ENCODE data around the gene SNN.

SNN gene

DNA sequence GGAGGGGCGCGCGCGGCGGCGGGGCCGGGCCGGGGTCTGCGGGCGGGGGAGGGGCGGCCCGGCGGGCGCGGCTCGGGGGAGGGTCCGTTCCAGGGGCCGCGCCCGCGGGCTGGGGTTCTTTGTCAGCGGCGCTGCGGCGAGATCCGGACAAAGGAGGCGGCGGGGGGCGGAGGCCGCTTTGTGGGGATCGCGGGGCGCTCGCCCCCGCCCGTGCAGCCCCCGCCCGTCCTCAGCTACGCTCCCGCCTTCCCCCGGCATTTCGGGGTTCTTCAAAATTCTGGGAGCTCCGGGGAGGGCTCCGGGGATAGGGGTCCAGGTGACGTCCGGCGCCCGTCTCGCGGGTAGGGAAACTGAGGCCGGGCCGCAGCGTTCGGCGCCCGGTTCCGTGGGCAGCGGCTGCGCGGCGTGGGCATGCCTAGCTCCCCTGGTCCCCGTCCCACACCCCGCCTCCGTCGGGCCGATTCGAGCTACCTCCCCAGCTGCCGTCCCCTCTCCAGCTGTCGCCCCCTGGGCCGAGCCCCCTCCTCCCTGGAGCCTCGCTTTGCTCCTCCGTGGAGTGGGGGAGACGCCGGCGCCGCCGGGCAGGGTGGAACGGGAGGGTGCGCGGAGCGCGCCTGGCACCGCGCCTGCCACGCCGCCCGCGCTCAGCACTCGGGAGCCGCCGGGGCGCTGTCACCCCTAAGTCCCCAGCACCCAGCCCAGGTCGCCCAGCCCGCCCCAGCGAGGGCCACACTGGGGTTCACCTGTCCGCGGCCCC, 546 bp downstream of the SNN start:
- DNase-seq, result no peak

DNA sequence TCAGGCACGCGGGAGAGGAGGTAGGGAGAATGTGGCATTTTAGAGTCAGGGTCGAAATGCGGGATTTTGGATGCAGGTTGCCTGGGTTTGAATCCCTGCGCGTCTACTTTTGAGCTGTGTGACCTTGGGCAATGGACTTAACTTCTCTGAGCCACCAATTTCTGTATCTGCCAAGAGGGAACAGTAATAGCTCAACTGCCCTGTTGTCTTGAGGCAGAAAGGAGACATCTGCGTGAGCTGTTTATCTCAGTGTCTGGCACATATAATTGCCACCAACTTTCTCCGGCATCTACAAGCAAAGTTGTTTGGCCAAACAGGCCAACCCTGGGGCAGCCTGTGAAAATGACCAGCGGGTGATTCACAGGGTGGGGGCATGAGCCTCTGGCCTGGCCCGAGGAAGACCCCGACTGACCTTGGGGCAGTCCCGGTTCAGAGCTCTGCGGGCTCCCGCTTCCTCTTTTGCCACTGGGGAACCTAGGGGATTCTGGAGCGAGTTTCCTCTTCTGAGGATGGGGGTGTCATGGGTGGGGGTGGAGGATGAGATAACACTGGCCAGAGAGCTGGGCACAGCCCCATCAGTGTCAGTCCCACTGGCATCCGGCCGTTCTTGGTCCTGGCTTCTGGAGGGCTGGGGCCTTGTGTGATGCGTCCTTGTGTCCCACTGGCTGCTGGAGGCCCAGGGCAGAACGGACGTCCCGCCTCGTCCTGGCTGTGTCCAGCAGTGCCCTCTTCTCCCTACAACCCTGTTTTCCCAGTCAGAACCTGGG, 1.3 kb downstream of the SNN start:
- DNase-seq, result peak; percentile 17

DNA sequence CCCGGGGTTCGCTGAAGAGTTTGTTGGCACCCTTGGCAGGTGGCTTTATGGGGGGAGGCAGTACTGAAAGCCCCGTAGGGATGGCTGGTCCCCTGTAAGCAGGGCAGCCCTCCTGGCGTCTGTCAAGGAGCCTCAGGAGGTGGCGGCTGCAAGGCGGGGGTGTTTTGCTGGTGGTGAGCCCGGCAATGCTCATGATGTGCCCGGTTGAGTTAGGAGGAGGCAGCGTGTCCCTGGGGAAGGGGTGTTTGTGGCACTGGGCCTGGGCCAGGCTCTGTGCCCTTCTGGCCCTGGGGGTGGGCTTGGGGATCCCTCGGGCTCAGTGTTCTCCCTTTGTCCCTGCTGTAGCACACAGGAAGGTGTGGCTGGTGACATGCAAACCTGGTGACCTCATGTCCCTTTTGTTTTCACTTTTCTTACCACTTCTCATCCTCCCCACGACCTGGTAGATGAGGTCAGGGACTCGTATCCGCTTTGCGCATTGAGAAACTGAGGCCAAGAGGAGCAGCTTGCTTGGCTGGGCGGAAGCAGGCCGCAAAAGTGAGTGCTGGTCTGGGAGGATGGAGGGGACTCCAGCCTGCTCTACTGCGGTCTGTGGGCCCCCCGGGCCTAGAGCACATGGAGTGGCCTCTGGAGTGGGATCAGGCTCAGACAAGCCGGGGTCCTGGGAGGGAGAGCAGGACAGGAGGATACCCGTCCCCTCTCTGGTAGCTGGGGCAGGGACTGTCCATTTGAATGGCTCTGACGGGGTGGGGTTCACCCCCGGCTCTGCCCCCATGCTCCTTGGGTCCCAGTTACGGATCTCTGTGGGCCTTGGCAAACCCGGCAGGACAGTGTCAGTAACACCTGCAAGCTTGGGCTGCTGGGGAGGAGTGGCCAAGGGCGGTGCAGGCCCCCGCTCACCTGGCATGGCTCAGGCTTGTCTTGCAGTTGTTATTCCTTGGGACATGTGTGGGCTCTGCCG, 2.2 kb downstream of the SNN start:
- peak; percentile 50 for DNase-seq

DNA sequence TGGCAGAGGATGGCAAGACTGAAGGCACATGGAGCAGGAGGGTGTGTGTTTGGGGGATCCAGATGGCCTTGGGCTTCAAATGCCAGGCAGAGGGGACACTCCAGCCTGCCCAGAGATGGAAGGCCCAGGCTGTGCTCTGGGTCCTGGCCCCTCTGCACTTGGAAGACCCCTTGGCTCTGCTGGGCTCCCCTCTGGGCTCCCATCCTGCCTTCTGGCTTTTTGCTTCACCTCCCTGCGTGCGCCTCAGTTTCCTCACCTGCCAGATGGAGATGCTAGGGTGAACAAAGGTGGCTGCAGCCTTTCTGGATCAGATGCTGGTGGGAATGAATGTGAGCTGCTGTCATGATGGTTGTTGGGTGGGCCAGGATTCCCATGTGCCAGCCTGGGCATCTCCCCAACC, 3.0 kb downstream of the SNN start:
- DNase-seq, result no peak

DNA sequence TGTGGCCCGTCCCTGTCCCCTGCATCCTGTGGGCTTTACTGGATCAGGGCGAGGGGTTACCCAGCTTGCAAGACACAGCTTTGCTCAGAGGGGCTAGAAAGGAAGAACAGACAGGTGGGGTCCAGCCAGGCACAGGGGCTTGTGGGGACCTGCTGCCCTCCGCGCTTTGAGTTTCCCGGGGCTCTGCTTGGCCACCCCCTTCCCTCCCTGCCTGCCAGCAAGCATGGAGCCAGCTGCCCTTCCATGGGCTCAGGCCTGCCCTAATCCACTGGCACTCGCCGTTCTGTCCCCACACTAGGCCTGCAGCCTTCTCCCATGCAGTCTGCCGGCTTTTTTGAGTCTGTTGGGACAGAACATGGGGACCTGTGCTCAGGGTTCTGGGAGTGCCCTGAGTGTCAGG, 3.4 kb downstream of the SNN start:
- no peak for DNase-seq

DNA sequence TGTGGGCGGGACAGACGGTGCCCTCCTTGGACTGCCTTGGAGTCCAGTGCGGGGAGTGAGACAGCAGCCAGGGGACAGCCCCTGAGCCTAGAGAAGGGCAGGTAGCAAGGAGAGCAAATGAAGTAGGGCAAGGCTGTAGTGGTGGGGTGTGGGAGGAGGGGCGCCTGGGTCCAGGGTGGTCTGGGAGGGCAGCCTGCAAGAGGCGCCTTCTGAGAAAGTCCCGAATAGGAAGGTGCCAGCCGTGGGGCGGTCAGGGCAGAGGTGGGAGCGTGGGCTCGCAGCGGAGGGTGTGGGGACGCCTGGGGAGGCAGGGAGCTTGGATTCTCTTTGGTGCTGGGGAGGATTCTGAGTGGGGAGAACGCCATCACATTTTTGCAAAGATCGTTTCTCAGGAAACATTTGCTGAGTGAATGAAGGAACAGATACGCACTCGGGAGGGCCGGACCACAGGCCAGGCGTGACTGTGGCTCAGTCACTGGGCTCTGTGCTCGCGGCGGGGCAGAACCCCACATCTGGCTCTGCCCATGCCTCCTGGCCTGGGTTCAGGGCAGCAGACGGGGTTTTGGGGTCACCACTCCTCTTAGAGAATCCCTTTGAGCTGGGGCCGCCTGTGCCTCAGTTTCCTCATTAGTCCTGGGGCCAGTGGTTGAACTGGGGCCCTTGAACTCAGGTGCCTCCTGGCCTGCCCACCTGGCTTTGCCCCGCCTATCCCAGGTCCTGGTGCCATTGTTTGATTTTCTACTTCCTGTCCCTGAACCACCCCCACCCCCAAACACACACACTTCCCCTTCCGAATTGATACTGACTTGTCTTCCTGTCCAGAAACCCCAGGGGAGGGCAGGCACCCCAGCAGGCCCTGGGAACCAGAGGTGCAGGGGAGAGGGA, 4.2 kb downstream of the SNN start:
- peak; percentile 56 for DNase-seq

DNA sequence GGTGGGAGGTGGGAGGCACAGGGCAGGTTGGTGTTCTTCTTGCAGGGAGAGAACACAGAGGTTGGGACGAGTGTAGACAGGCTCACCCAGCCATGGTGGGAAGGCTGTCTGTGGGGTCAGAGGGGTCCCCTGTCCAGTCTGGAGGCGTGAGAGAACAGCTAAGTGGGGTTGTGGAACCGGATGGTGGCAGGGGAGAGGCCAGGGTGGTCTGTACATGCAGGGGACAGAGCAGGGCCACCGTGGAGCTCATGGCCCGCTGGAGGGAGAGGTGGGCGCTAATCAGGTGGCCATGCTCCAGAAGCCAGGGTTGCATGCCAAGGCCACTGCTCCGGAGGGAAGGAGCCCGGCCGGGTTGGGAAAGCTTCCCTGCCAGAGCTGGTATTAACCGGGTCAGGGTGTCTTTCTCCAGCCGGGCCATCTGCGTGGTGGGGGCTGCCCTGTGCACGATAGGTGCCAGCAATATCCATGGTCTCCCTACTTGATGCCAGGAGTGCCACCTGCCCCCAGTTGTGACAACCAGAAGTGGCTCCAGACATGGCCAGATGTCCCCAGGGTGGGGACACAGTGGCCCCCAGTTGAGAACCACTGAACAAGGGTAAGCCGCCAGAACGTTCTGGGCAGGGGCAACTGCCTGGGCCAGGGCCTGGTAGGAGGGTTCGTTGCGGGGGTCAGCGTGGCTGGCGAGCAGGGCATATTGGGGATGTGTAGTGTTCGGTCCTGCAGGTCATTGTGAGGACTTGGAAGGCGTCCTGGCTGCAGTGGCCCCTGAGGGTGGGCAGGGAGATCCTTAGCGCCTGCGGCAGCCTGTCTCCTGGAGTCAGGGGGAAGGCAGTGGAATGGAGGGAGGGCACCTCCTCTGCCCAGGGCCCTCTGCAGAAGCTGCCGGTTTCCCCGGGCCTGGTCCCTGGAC, 5.1 kb downstream of the SNN start:
- DNase-seq, result no peak

DNA sequence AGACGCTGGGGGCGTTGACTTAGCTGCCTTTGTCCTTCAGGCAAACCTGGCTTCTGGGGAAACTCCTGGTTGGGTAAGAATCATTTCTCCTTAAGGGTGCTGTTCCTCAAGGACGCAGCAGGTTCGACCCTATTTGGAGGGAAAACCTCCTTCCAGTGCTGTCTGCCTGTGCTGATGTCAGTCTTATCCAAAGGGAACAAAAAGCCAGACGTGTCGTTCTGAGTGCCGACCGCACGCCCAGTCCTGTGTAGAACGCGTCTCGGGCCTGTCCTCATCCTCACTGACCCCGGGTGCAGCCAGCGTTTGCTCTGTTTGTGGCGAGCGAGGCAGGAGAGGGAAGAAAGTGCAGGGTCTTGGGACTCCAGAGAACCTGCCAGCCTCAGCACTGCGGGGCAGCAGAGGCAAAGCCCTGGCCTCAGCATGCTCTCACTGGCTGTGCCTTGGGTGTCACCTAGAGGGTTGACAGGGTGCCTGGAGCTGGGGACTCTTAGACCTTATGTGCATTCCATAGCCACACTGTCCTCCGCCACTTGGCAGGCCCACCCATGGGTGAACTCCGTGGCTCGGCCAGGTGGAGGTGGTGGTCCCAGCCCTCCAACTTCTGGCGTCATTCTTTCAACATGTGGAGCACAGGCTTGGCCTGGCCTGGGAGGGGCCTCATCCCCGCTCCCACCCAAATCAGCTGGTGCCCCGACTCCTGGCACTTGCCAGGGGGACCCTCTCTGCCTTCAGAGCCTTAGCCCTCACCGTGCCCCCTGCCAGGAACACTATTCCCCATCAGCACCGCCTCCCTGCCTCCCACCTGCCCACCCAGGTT, 6.0 kb downstream of the SNN start:
- DNase-seq, result no peak

DNA sequence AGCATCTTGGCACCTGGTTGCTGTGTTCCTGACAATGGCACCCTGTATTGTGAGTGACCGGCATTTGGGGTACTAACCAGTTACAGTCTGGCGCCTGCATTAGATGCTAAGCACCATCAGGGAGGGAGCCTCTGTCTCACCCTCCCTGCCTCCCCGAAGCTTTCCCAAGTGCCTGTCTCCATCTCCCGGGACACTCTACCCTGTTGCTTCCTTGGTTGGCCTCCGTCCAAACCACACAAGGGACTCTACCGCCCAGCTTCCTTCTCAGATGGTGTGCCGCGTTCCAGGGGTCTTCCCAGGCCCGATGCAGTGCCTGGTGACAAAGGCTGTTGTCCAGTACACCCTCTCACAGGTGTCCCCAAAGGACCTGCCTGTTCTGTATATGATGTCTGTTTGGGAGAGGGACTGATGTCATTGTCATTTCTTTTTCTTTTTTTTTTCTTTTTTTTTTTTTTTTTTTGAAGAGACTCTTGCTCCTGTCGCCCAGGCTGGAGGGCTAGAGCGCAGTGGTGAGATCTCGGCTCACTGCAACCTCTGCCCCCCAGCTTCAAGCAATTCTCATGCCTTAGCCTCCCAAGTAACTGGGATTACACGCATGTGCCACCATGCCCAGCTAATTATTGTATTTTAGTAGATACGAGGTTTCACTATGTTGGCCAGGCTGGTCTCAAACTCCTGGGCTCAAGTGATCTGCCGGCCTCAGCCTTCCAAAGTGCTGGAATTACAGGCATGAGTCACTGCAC, 6.7 kb downstream of the SNN start:
- no peak for DNase-seq

DNA sequence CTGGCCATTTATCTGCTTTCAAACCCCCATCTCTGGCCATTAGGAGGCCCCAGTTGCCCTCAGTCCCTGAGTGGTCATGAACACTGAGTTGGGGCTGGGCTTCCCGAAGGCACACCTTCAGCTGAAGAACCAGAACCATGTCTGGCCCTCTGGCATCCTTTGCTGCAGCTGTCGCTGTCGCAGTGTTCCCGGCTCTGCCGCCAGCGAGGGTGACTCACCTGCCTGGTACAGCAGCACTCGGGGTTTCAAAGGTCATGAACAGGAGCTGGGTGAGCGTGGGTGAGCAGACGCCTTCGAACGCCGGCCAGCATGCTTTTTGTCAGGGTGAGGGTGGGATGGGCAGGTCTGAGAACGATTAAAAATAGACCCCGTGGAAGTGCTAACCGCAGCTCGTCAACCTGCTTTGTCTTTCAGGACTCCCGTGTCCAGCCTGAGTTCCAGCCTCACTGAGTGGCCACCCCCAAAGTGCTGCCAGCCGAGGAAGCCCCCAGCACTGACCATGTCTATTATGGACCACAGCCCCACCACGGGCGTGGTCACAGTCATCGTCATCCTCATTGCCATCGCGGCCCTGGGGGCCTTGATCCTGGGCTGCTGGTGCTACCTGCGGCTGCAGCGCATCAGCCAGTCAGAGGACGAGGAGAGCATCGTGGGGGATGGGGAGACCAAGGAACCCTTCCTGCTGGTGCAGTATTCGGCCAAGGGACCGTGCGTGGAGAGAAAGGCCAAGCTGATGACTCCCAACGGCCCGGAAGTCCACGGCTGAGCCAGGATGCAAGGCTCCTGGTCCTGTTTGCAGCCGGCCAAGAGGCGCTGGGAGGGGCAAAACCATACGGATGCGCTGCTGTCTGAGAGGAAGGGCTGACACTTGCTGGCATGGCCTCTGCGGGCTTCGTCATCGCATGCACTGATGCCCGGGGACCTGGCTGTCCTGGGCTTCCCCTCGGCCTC, 7.6 kb downstream of the SNN start:
- no peak for DNase-seq

DNA sequence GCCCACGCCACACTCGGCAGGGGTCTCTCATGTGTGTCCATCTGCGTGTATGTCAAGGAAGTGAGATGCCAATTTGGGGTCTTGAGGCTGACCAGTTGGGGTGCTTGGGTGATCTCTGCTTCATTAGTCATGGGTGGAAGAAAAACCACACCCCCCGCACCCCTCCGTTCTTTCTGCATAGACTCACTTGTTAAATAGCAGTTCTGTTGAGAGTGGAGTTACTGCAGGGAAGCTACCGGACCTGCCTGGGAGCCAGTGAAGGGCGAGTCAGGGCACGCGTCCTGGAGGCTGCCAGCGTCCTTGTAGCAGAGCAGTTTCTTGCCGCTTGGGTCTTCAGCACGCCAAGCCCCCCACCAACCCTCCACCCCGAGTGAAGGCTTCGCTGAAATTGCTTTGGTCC, 8.5 kb downstream of the SNN start:
- DNase-seq, result no peak

DNA sequence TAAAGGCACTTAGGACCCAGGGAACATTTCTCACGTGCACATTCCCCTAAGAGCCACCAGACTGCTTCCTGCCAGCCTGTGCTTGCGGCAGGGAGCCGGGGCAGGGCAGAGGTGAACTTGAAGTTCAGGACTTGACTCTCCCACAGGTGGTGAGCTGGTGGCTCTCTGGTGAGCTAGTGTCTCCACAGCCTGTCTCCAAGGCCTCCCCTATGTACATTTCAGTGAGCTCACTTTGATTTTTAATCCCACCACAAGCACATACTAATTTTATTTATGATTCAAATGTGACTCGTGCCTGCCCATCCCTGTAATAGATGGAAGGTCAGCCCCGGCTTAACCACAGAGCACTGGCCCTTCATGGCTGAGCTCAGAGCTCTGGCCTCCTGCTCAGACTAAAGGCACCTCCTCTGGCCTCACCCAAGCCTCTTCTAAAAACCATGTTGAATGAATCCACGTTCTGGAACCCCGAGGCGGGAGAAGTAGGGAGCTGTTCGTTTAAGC, 9.2 kb downstream of the SNN start:
- no peak for DNase-seq

DNA sequence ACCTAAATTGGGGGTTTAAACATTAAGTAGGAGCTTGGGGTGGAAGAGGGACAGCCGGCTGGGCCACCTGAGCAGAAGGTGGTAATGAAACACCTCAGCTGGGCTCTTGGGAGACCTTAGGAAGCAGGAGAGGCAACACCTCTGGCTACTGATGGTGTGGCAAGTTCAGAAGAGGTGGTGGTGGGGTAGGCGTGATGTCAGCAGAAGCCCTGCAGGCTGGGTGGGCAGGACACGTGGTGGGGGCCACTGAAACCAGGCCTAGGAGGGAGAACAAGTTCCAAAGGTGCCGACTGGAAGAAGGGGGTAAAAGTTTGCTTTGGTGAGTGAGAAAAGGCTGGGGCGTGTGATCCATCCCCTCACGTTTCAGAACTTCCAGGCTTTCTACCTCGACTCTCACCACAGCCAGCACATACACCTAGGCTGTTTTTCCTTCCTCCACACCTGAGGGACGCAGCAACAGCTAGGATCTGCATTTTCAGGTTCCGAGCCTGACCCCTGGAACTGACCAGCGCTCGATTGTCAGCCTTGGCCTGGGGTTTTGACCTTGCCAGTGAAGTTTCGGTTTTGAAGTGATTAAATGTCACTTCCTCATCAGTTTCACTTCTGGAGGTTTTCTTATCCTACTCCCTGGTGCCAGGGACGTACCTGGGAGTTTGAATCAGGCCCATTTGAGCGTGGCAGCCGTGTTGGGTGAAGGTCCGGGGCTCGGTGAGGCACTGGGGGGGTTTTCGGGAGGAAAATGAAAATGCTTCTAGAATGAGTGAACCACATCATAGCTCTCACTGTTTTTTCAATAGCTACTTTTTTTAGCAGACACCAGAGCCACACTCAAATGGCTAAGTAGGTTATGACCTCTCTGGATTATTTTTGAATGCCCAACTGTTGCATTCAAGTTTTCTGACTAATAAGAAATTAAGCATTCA, 10.0 kb downstream of the SNN start:
- DNase-seq, result no peak

DNA sequence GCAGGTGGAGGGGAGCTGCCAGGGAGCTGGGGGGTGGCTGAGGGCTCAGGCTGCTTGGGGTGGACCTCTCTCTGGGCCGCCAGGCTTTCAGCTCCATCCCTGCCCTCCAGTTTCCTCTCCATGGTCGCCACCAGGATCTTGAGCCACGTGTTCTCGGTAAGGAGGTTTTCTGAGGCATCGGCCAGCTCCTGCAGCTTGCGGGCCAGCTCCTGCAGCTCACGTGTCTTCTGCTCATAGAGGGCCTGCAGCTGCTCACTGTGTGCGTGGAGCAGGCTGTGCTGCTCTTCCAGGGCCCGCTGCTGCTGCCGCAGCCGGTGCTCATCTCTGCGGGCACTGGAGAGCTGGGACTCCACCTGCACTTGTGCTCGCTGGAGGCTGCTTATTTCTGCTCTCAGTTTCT, 11.0 kb downstream of the SNN start:
- no peak for DNase-seq

DNA sequence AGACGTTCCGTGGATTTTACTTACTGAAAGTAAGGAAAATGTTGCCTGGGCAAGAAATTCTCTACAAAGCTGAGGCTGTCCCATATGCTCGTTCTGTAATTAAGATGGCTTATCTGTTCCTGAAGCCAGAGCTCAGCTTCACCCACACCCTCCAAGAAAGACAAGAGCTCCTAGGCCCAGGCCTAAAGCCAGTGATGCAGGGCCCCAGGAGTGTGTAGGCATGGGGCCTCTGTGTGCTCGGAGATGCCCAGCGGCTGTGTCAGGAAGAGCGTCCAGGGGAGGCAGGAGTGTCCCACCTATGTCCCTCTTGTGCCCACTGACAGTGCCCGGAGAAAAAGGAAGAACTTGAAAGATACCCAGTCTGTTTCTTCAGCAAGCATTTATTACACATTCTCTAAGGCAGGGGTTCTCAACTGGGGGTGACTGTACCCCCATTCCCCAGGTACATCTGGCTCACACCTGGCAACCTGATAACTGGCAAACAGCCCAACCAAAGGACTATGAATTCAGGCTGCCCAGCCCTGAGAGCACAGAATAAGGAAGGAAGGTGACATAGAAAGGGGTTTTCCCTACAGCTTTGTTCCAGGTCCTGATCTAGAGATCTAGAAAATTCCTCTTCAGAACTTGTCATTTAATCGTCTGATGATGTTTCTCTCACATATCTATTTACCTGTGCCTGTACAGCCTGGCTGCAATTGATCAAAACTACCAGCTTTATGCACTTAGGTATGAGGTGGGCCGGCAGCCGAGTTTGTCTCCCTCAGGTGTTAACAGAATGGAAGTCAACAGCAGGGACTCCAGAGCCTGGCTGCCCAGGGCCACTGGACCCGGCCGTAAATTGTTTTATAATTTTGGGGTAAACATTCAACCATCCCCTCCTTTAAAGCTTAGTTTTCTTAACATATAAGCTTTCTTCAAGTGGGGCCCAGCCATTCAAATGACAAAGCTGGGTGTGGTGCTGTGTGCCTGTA, 12.0 kb downstream of the SNN start:
- no peak for DNase-seq

DNA sequence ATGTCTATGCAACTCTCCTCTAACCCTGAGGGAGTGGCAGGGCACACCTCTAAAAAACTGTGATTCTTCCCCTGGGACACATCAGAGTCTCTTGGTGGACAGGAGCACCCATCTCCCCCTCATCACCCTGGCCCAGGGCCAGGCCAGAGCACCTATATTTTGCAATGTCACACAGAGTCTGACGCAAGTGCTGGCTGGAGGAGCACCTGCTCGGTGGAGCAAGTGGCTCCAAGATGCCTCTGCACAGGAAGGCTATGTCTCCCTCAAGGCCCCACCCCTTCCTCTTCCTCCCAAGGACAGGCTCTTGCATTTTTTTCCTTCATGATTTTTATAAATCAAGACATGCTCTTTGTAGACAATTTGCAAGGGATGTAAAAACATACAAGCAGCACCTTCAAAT, 13.3 kb downstream of the SNN start:
- no peak for DNase-seq

All from CD4-positive, alpha-beta T cell treated with Interleukin-21 for 1 hour (primary cell).